AG04450 (cell line): Measurements from ENCODE around the gene ULK4. TPM values are rescaled to one million over a fixed set of nuclear protein-coding genes. Genes with fewer than 3 reads are reported as not detected.

Source experiments
- CTCF ChIA-PET: fragments of 300-600, 350-600 bp; formaldehyde crosslinking; extraction: SDS; loops from one replicate; lab custom pipeline; 2022; ENCODE audit warnings: antibody characterized with exemption, inconsistent platforms; lab: Charles Lee
- POLR2A ChIA-PET: fragments of 350-600 bp; formaldehyde crosslinking; extraction: SDS; loops from one replicate; lab custom pipeline; 2021; ENCODE audit warnings: antibody characterized with exemption, inconsistent platforms; lab: Yijun Ruan, JAX
- DNase-seq: peaks from one replicate; pipeline ENCODE4 v3.0.0-alpha.2; 2011; ENCODE audit warnings: low read depth, low spot score
- H3K27ac ChIP-seq: one replicate; pipeline ENCODE4 v1.5.1; 2012; ENCODE audit warnings: low read depth, low read length, control low read depth
- H3K27me3 ChIP-seq: one replicate; pipeline ENCODE4 v1.6.0; 2012; ENCODE audit warnings: low read length; ENCODE audit not compliant: control insufficient read depth, insufficient read depth
- H3K4me3 ChIP-seq: 2 replicates; pipeline ENCODE4 v1.5.1; 2011; ENCODE audit warnings: mild to moderate bottlenecking, low read depth, low read length, control low read depth
- H3K9me3 ChIP-seq: 2 replicates; pipeline ENCODE4 v1.5.1; 2012; ENCODE audit warnings: low read length; ENCODE audit not compliant: control insufficient read depth, insufficient read depth
- polyA plus RNA-seq: library from polyadenylated mRNA; depleted of rRNA; stranded (reverse); fragments of >200 nt; gene quantifications from 2 replicates; pipeline ENCODE4 v1.2.3, GENCODE V29; 2011
- TF ChIP-seq, protein P1 (sequence below): IDR thresholded peaks from 2 replicates; pipeline ENCODE4 v1.5.1; 2011; ENCODE audit warnings: low read depth, low read length, control low read depth, inconsistent platforms

ULK4 gene
- polyA plus RNA-seq, 1 experiment, result 3.7 TPM

- Histone ChIP-seq H3K9me3 (peaks cover 4% of the 10 kb centered on the region; the same call in 1 of the 2 replicates), H3K4me3 (peak overlapping the region; percentile 87), H3K27me3 (peaks cover 2% of the 10 kb centered on the region), H3K27ac (peak overlapping the region; percentile 73)
- CTCF ChIA-PET, result interaction anchor here (0.5 to 1.2 kb wide), 4 partner anchors 67 to 182 kb away, joined by 3 to 4 read pairs (median 4); no protein-coding TSS in a partner anchor
- DNase-seq, result peak; percentile 8
- POLR2A ChIA-PET, result interaction anchor here (0.9 to 1.3 kb wide), 3 partner anchors 106 to 762 kb away, joined by 3 to 4 read pairs (median 3); partner anchors contain the start of gene CTNNB1
- TF ChIP-seq, protein P1, sequence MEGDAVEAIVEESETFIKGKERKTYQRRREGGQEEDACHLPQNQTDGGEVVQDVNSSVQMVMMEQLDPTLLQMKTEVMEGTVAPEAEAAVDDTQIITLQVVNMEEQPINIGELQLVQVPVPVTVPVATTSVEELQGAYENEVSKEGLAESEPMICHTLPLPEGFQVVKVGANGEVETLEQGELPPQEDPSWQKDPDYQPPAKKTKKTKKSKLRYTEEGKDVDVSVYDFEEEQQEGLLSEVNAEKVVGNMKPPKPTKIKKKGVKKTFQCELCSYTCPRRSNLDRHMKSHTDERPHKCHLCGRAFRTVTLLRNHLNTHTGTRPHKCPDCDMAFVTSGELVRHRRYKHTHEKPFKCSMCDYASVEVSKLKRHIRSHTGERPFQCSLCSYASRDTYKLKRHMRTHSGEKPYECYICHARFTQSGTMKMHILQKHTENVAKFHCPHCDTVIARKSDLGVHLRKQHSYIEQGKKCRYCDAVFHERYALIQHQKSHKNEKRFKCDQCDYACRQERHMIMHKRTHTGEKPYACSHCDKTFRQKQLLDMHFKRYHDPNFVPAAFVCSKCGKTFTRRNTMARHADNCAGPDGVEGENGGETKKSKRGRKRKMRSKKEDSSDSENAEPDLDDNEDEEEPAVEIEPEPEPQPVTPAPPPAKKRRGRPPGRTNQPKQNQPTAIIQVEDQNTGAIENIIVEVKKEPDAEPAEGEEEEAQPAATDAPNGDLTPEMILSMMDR, result no peak
These were observed 815 bp downstream of the ULK4 start for GRCh38 chr3:41960826-41961750.

DNA sequence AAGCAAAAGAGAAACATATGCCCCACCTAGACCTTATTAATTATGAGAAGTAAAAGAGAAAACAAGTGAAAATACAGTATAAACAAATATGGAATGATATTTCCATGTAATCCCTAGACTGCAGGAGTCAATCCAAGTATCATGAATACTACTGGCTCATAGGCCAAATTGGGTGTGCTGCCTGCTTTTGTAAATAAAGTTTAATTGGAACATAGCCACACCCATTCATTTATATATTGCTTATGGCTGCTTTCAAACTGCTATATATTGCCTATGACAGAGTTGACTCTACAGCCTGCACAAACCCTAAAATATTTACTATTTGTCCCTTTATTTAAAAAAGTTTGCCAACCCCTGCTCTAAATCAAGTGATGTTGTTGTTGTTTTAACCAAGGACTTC is 5.3 kb downstream of the ULK4 start:
- POLR2A ChIA-PET, result no interaction called here
- DNase-seq, result no peak

GRCh38 chr3:41955192-41955591 is 6.7 kb downstream of the ULK4 start:
- ChIA-PET CTCF (no interaction called here), POLR2A (no interaction called here)
- H3K27ac ChIP-seq, result no peak overlapping the region
- H3K27me3 ChIP-seq, result no peaks in the 10 kb centered on the region
- TF ChIP-seq, protein P1, result no peak
- no peak overlapping the region for H3K4me3 ChIP-seq
- no peak for DNase-seq
- H3K9me3 ChIP-seq, result no peaks in the 10 kb centered on the region

More for the DNA sequence above, 5.3 kb downstream of the ULK4 start:
- H3K4me3 ChIP-seq, result no peak overlapping the region
- CTCF ChIA-PET, result interaction anchor here (0.6 to 2.6 kb wide), 2 partner anchors 20 to 143 kb away, joined by 3 to 9 read pairs; no protein-coding TSS in a partner anchor
- H3K27ac ChIP-seq, result no peak overlapping the region
- TF ChIP-seq, protein P1, result no peak
- no peaks in the 10 kb centered on the region for H3K27me3 ChIP-seq
- H3K9me3 ChIP-seq, result peaks cover 1% of the 10 kb centered on the region; the same call in 1 of the 2 replicates

- DNase-seq, result no peak
- no peaks in the 10 kb centered on the region for H3K27me3 ChIP-seq
- ChIA-PET CTCF (interaction anchor here (0.7 kb wide), 1 partner anchor 938 kb away, joined by 3 read pairs; no protein-coding TSS in a partner anchor), POLR2A (no interaction called here)
- no peak overlapping the region for H3K27ac ChIP-seq
- H3K4me3 ChIP-seq, result no peak overlapping the region
- TF ChIP-seq, protein P1, result no peak
- H3K9me3 ChIP-seq, result no peaks in the 10 kb centered on the region
These were observed 18.5 kb downstream of the ULK4 start for GRCh38 chr3:41943311-41943843.
